Thyroid gland (tissue), 4 donors: ENCODE data around the gene ZNF337. TPM values are rescaled to one million over a fixed set of nuclear protein-coding genes. Genes with fewer than 3 reads are reported as not detected.
A peak's percentile ranks its signal among the peaks of the same experiment; 100 is the strongest.

Source experiments
- DNase-seq, 2 donors: peaks; one replicate each; pipeline ENCODE4 v3.0.0-alpha.2; 2019
- H3K27ac ChIP-seq, 3 donors: fragments of 200-600 bp; sonication (generic); 1 replicate in 2 of 3; 2 replicates in 1 of 3; pipeline ENCODE4 v1.5.1; 2016 to 2019; ENCODE audit warnings: mild to moderate bottlenecking in 1 of 3, moderate library complexity in 1 of 3
- H3K27me3 ChIP-seq: fragments of 200-600 bp; sonication (generic); one replicate; pipeline ENCODE4 v1.5.1; 2019
- H3K36me3 ChIP-seq, 2 donors: fragments of 200-600 bp; sonication (generic); one replicate each; pipeline ENCODE4 v1.5.1; 2016 to 2019
- H3K4me1 ChIP-seq, 2 donors: fragments of 200-600 bp; sonication (generic); one replicate each; pipeline ENCODE4 v1.5.1; 2017 to 2019
- H3K4me3 ChIP-seq, 3 donors: fragments of 200-600 bp; sonication (generic); replicated peaks in 1 of 3; 1 replicate in 2 of 3; 2 replicates in 1 of 3; pipeline ENCODE4 v1.5.1; 2016; ENCODE audit warnings: mild to moderate bottlenecking in 1 of 3
- H3K9me3 ChIP-seq: fragments of 200-600 bp; sonication (generic); one replicate; pipeline ENCODE4 v1.5.1; 2017
- CTCF ChIP-seq, 6 experiments: fragments of 200-600 bp in 3 of 6; fragments of 450-650 bp in 3 of 6; sonication (generic) in 3 of 6; IDR thresholded peaks; one replicate each; pipeline ENCODE4 v1.5.1; 2016 to 2019; ENCODE audit warnings: antibody characterized with exemption in 6 of 6, mild to moderate bottlenecking in 2 of 6, inconsistent platforms in 1 of 6, moderate library complexity in 1 of 6
- POLR2A ChIP-seq, 2 donors: fragments of 450-650 bp; IDR thresholded peaks; one replicate each; pipeline ENCODE4 v1.6.1; 2017; ENCODE audit warnings: antibody characterized with exemption in 2 of 2, mild to moderate bottlenecking in 2 of 2, moderate library complexity in 1 of 2
- WGBS, 2 donors: methylation state at CpG; one replicate each; pipeline ENCODE4 v1.1.5; 2017; 5-methylcytosine and 5-hydroxymethylcytosine counted together
- intact Hi-C: fragments of 100-400 bp; cut with DNase I; formaldehyde crosslinking; loops from one replicate; pipeline ENCODE4 v1.15.1; 2023
- total RNA-seq, 4 donors: library from RNA; depleted of rRNA; stranded (reverse); fragments of >200 nt; gene quantifications; one replicate each; pipeline ENCODE4 v1.2.3, GENCODE V29; 2016

Gene ZNF337
- total RNA-seq, 4 donors from 2014 or later: 17.3 to 21.2 (median 18.7) TPM

GRCh38 chr20:25695532-25696370, 902 bp downstream of the ZNF337 start:
- H3K27me3 ChIP-seq: no peaks in the 10 kb centered on the region

GRCh38 chr20:25692499-25692898, 4.2 kb downstream of the ZNF337 start:
- Histone ChIP-seq H3K27me3 (no peaks in the 10 kb centered on the region), H3K27ac (no peak overlapping the region), H3K36me3 (no peaks in the 10 kb centered on the region), H3K4me3 (no peak overlapping the region), H3K9me3 (no peaks in the 10 kb centered on the region), H3K4me1 (peaks cover 11 to 17% of the 10 kb centered on the region in 2 donors)
- DNase-seq: no peak
- intact Hi-C loops: no loop called here
- TF ChIP-seq CTCF (IDR thresholded peaks at IDR 0.05) (no peak), POLR2A (IDR thresholded peaks at IDR 0.05) (no peak)
- 87 to 88% methylated on average over 2 of the region's 2 CpGs for WGBS, 2 donors

More at GRCh38 chr20:25695532-25696370, 902 bp downstream of the ZNF337 start:
- H3K27ac ChIP-seq: peak overlapping the region; percentile 78 to 94 (median 94)
- peaks cover 6 to 14% of the 10 kb centered on the region in 2 donors for H3K4me1 ChIP-seq
- no peaks in the 10 kb centered on the region for H3K9me3 ChIP-seq
- 20 to 21% methylated on average over 19 to 21 of the region's 30 CpGs for WGBS, 2 donors
- intact Hi-C loops: no loop called here
- no peak for TF ChIP-seq POLR2A (IDR thresholded peaks at IDR 0.05)
- no peak for TF ChIP-seq CTCF (IDR thresholded peaks at IDR 0.05)
- no peaks in the 10 kb centered on the region for H3K36me3 ChIP-seq
- peak overlapping the region; percentile 64 to 91 (median 71) for H3K4me3 ChIP-seq
- peak in 1 of 2 donors; percentile 8 for DNase-seq

- no peak overlapping the region for H3K27ac ChIP-seq
- peaks cover 4 to 5% of the 10 kb centered on the region in 2 donors for H3K36me3 ChIP-seq
- no peak for TF ChIP-seq POLR2A (IDR thresholded peaks at IDR 0.05)
- TF ChIP-seq CTCF (IDR thresholded peaks at IDR 0.05): no peak
- no peak overlapping the region for H3K4me3 ChIP-seq
- H3K27me3 ChIP-seq: no peaks in the 10 kb centered on the region
- peaks cover 6 to 14% of the 10 kb centered on the region in 2 donors for H3K4me1 ChIP-seq
- no peak for DNase-seq
- intact Hi-C loops: no loop called here
- H3K9me3 ChIP-seq: no peaks in the 10 kb centered on the region
Measured at GRCh38 chr20:25690427-25690826, 6.2 kb downstream of the ZNF337 start.

- H3K4me3 ChIP-seq: no peak overlapping the region
- no peaks in the 10 kb centered on the region for H3K27me3 ChIP-seq
- no peak overlapping the region for H3K27ac ChIP-seq
- no peaks in the 10 kb centered on the region for H3K9me3 ChIP-seq
- DNase-seq: no peak
- H3K36me3 ChIP-seq: peaks cover 6 to 12% of the 10 kb centered on the region in 2 donors
- TF ChIP-seq CTCF (IDR thresholded peaks at IDR 0.05) (no peak), POLR2A (IDR thresholded peaks at IDR 0.05) (no peak)
- peaks cover 5 to 13% of the 10 kb centered on the region in 2 donors for H3K4me1 ChIP-seq
- intact Hi-C loops: no loop called here
- WGBS, 2 donors: 61 to 90% methylated on average over 5 to 8 of the region's 8 CpGs
Measured at GRCh38 chr20:25686081-25687067, 10.3 kb downstream of the ZNF337 start.
